Kidney tubule cell (primary cell): Measurements from ENCODE around the gene RAD51B.

ENCODE experiments used
- DNase-seq: peaks from one replicate; pipeline ENCODE4 v3.0.0-alpha.2; 2018; ENCODE audit warnings: low spot score

RAD51B gene

DNA sequence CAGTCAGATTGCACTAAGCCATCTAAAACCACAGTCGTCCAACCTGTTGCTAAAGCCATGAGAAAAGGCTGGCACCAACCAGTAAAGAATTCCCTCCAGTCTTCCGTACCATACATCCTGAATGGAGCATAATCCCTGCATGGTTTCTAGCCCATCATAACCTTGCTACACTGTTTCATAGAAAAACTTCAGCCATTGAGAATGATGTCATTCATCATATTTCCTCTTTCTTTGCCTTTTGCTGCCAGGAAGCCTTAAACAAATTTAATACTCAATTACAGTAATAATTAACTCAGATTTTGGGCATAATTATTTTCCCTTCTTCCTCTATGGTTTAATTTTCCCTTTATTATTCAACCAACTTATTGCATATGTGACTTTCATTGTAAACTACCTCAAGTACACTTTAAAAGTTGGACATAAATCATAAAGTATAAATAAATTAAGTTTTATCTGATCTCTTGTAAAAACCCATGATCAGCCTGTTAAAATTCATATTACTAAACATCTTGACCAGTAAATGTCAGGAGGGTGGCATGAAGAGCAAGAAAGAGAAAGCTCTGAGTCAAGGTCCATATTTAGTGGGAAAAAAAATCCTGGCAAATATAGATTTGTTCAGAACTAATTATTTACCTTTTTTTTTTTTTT is 708.6 kb downstream of the RAD51B start:
- DNase-seq, result peak; percentile 62

DNA sequence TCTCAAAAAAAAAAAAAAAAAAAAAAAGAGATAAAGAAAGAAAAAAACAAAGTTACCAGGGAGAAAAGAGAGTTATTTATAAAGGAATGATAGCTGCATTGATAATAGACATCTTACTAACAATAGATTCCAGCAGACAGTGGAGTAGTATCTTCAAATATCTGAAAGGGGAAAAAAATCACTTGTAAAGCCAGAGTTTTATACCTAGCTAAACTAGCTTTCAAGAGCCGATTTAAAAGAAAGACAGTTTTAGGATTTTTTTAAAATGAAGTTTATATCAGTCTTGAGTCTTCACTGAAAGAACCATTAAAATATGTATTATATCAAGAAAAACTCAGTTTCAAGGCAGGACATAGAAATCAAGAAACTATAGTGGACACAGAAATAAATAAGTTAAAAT is 710.9 kb downstream of the RAD51B start:
- no peak for DNase-seq

GRCh38 chr14:68532496-68532895 is 712.9 kb downstream of the RAD51B start:
- peak; percentile 44 for DNase-seq

DNA sequence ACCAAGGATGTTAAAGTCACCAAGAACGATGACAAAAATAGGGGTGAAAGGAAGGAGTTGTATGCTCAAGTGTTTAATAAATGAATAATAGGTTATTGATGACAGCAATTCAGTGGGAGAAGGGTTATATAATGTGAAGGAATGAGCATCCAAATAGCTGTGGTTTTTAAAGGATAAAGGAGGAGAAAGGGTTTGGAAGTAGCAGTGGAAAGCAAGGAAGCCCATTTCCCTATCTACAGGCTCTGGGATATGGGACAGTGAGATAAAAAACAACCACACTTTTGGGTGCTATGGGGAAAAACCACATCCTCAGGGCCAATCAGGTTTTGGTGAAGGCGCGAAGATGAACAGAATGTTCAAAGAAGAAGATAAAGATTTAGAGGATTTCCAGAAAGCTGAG is 714.7 kb downstream of the RAD51B start:
- no peak for DNase-seq

DNA sequence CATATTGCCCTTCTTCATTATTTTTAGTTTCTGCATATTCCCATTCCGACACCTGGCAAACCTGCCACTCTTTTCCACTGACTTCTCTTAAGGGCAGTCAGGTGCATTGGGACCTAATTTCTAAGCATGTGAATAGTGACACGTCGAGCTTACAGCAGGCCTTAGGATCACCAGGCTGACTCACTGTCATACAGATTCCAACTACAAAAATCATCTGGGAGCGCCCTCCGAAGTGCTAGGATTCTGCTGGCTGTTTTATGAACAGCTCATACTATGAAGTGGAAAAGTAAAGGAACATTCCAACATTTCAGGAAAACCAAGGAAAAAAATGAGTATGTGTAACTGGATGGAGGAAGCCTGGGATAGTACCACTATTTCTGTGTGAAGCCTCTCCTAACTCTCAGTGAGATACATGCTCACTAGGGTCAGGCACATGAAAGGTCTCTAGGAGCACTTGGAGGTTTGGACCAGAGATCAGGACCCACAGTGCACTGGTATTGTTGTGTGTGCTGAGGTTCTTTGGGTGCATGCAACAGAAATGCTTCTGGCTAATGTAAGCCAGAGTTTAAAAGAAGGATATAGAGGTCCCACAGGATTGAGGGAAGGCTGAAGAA is 715.9 kb downstream of the RAD51B start:
- peak; percentile 98 for DNase-seq

- no peak for DNase-seq
These were observed 716.4 kb downstream of the RAD51B start for GRCh38 chr14:68536018-68536410.

DNA sequence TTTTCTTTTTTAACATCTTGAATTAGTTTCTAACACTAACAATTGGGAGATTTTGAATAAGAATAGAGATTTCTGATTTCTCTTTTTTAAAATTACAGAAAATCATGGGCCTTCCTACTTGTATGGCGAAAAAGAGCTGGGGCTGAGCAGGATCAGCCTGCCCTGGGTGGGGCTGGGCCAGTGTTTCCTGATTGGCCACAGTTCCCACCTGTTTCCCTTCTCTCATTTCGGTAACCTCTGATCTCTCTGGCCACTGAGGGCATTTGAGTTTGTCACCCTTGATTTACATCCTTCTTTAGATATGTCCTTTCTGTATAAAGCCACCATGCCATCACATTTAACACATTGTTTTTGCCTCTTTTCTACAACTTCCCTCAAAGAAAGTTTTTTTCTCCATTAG is 719.1 kb downstream of the RAD51B start:
- no peak for DNase-seq

- DNase-seq, result no peak
These were observed 719.7 kb downstream of the RAD51B start for GRCh38 chr14:68539241-68539737.

DNA sequence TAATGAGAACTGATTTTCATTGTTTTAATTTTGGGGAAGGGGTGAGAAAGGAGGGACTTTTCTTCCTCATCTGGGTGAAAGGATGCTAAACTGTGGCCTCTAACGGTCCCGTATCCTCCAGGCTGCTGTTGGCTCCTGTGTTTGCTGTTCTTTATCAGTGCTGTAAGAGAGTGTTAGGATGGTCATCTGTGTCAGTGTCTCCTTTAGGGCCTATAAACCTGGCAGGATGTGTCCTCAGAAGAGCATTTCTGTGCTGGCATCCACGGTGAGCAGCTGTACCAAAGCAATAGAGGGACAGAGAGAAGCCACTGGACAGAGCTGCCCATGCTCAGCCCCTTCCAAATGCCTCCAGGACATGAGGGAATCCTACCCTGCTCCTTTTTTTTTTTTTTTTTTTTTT is 720.2 kb downstream of the RAD51B start:
- no peak for DNase-seq

- DNase-seq, result no peak
These were observed 721.8 kb downstream of the RAD51B start for GRCh38 chr14:68541178-68541896.

- DNase-seq, result no peak
These were observed 722.8 kb downstream of the RAD51B start for GRCh38 chr14:68542346-68542745.

- DNase-seq, result no peak
These were observed 723.9 kb downstream of the RAD51B start for GRCh38 chr14:68543516-68543915.

DNA sequence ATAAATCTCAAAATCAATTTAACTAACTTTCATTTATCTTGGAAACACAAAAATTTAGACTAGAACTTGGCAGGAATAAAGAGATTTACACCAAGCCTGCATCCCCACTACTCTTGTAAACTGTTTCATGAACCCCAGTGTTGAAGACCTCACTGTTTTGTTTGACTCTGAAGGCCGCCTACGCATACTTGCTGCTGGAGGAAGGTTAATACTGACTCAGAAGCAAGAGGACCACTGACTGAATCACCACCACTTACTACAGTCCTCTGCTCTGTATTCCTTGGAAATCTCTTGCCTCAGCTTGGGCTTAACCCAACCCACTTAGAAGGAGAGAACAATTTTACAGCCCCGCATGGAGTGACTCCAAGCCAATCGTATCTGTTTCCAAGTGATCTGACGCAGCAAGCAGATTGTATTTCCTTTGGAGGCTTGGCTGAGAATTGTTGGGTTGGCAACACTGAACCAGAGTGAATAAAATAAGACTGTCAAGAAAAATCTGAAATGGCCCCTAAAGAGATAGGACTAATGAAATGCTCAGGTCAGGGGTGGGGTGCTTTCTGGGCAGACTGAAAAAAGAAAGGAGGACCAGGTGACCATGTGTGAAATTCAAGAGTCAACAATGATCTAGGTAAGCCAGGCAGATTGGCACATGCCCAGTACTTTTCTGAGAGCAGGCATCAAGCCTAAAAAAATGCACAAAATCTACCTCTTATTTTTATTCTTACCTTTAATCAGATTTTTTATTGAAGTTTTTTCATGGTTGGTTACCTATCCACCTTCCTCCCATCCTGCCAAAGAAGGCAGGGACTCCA is 724.7 kb downstream of the RAD51B start:
- DNase-seq, result peak; percentile 72

GRCh38 chr14:68546839-68547238 is 727.3 kb downstream of the RAD51B start:
- DNase-seq, result peak; percentile 88

- peak; percentile 97 for DNase-seq
These were observed 728.0 kb downstream of the RAD51B start for GRCh38 chr14:68547305-68548193.

DNA sequence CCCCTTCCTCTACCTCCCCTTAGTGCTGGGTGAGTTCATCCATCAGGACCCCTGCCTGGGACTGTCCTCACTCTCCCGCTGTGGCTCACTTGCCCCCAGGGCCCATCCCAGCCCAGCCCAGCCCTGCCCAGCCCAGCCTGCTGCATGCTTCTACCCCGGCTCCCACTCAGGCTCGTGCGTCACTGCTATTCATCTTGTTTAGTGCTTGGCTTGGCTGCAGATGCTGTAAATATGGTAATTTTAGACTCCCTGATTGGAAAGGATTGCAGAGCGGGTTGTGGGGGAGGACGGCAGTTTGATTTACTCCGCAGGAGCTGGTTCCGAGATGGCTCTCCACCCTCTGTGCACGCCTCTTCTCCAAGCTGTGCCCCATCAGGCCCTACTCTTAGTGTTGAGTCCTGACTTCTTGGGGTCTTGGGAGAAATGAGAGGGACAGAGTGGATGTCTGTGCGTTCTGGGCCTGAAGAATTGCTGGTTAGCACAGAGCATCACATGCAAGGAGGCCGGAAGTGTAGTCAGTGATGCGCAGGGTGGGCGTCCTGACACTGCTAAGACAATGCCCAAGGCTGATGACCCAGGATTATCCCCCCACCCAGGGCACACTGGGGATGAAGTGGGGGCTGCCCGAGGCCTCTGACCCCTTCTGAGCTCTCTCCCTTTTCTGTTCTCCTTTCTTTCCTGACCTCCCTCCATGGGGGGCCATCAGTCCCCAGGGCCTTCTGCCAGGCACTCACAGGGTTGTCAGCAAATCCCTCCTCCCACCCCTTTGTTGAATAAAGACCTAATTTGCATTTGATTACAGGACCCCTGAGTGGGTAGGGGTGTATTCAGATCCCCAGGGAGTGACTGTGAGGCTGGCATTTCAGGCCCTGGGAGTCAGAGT is 728.9 kb downstream of the RAD51B start:
- DNase-seq, result peak; percentile 89

- DNase-seq, result peak; percentile 96
These were observed 730.7 kb downstream of the RAD51B start for GRCh38 chr14:68550338-68550715.

DNA sequence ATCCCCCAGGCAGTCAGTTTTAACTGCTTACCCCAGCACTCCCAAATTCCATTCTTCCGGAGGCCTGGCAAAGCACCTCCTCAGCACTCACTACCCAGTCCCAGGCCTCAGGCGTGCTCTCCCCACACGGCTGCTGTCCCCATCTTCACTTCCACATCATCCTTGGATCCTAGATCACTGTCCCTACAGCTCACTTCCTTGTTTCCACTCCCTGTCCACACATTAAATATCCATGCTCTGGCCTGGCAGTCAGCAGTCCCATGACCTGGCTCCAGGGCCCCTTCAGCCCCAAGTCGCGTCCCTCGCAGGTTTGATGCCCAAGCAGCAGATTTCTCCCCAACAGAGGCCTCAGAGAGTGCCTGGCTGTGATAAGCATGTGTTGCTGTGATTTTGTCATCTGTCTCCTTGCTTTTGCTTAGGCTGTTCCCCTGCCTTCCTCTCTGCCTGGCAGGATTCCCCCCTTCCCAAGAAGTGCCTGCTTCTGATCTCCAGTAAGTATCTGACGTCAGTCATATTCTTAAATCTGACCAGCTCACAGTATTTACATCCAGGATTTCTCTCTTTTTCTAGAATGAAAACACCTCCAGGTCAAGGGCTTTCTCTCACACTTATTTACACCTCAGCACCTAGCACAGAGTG is 731.6 kb downstream of the RAD51B start:
- DNase-seq, result no peak

- no peak for DNase-seq
These were observed 732.5 kb downstream of the RAD51B start for GRCh38 chr14:68552075-68552474.

GRCh38 chr14:68552602-68553001 is 733.0 kb downstream of the RAD51B start:
- peak; percentile 78 for DNase-seq
